NCI-H1105 treated with DMSO at 0.1 percent for 48 hours (cell line): ENCODE data around the gene LGALS4.
"Not testable (repeated sequence)": the region's sequence is repeated elsewhere in the genome, so short reads cannot be mapped to it uniquely, and the experiment has no call there.

Experiments
- DNase-seq: peaks from one replicate; lab custom pipeline; 2025; lab: John Stamatoyannopoulos, UW

LGALS4 gene

DNA sequence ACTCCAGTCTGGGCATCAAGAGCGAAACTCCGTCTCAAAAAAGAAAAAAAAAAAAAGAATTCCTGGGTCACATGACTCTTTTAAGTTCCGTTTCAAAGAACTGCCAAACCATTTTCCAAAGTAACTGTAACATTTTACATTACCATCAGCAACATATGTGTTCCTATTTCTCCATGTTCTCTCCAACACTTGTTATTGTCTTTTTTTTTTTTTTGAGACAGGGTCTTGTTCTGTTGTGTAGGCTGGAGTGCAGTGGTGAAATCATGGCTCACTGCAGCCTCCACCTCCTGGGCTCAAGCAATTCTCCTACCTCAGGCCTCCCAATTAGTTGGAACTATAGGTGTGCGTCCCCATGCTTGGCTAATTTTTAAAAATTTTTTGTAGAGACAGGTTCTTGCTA, 17.2 kb downstream of the LGALS4 start:
- DNase-seq = no peak

GRCh38 chr19:38793671-38794070, 19.1 kb downstream of the LGALS4 start:
- no peak for DNase-seq

DNA sequence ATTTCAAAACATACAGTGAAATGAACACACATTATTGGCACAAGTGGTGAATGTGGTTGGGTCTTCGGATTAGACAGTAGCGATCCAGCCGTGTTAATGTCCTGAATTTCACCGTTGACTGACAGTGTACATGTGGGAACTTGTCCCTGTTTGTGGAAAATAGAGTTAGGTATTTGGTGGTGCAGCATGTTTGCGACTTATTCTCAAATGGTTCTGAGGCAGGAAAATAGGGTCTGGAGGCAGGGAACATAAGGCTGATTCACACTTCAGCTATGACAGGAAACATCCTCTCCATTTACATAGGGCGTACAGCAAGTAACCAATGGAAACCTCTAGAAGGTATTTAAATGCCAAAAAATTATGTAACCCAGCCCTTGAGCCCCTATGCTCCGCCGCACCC, 19.6 kb downstream of the LGALS4 start:
- DNase-seq = no peak

DNA sequence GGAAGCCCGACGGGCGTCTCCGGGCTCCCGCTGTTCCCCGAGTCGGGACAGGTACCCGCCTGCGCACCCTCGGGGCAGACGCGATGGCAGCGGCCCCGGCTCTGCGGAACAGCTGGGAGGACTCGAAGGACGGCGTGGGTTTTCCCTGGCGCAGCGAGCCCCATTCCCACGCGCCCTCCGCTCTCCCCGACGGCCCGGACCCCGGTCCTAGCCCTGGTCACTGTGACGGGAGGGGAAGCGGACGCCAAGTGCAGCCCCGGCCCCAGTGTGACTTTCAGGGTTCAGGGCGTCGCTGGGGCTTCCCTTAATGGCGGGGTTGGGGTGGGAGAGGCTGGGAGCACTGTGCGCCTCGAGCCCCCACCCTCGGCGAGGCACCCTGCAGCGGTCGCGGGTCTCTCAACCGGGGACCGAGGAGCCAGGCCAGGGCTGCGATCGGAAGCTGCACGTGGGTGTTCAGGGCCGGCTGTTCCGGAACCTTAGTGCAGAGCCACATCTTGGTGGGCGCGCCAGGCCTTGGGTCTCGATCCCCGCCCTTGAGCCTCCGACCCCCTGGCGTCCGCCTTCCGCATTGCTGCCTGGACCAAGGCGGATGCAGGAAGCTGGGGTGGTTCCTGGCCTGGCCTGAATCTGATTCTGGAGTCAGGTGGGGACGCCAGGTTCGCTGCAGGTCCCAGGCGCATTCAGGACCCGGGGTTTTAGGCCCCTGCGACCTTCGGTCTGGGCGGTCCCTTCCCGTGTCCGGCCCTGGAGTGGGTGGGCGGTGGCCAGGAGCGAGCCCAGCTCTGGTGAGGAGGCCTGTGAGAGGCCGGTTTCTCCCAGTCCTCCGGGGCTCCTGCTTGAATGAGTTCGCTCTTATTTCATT, 20.3 kb downstream of the LGALS4 start:
- DNase-seq = no peak

- DNase-seq = not testable (repeated sequence)
These were observed 21.2 kb downstream of the LGALS4 start for GRCh38 chr19:38791451-38792064.

- not testable (repeated sequence) for DNase-seq
These were observed 22.0 kb downstream of the LGALS4 start for GRCh38 chr19:38790507-38791403.

GRCh38 chr19:38788478-38789243, 24.1 kb downstream of the LGALS4 start, which contains the start of gene LGALS7B:
TSS of gene LGALS7B (plus strand) at chr19:38789200. CDS start at chr19:38789227, 27 bp downstream.
- no peak for DNase-seq

DNA sequence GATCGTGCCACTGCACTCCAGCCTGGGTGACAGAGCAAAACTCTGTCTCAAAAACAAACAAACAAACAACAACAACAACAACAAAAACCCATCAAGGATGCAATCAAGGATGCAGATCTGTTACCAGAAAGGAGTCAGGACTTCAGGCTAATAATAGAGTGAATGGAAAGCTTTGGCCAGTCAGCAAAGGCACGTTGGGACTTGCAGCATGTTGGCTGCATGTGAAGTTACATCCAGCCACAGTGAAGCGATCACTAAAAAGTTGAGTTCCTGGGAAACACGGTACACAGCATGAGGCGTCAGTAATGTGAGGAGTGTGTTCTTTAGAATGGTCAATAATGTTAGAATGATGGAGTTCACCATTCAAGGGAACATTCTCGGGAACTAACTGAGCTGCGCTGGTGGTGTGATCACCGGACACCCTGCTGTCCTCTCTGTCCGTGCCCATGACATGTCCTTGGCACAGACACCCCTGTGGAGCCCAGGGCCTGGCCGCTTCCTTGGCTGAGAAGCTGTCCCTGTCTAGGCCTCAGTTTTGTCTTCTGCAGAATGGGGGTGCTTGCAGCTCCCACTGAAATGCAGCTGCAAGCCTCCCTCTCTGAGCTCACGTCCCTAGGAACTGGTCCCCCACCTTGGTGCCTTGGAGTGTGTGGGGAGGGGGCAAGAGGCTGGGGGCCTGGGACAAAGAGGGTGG, 26.0 kb downstream of the LGALS4 start:
- peak; percentile 1 for DNase-seq

DNA sequence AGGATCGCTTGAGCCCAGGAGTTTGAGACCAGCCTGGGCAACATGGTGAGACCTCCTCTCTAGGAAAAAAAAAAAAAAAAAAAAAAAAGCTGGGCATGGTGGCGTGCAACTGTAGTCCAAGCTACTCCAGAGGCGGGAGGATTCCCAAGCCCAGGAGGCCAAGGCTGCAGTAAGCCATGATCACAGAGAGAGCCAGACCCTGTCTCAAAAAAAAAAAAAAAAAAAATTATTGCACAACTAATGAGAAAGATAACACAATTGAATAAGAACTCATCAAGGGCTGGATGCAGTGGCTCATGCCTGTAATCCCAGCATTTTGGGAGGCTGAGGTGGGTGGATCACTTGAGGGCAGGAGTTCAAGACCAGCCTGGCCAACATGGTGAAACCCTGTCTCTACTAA, 26.7 kb downstream of the LGALS4 start:
- not testable (repeated sequence) for DNase-seq

- DNase-seq = no peak
These were observed 27.5 kb downstream of the LGALS4 start for GRCh38 chr19:38785187-38785699.

DNA sequence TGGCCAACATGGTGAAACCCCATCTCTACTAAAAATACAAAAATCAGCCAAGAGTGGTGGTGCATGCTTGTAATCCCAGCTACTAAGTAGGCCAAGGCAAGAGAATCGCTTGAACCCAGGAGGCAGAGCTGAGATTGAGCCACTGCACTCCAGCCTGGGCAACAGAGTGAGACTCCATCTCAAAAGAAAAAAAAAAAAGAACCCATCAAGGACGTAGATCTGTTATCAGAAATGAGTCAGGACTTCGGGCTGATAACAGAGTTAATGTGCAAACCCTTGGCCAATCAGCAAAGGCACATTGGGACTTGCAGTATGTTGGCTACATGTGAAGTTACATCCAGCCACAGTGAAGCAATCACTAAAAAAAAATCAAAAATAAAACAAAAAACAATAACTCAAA, 28.5 kb downstream of the LGALS4 start:
- no peak for DNase-seq

DNA sequence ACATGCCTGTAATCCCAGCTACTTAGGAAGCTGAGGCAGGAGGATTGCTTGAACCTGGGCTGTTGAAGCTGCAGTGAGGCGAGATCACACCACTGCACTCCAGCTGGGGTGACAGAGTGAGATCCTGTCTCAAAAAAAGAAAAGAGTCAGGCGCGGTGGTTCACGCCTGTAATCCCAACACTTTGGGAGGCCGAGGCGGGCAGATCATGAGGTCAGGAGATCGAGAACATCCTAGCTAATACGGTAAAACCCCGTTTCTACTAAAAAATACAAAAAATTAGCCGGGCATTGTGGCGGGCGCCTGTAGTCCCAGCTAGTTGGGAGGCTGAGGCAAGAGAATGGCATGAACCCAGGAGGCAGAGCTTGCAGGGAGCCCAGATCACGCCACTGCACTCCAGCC, 30.5 kb downstream of the LGALS4 start:
- not testable (repeated sequence) for DNase-seq

DNA sequence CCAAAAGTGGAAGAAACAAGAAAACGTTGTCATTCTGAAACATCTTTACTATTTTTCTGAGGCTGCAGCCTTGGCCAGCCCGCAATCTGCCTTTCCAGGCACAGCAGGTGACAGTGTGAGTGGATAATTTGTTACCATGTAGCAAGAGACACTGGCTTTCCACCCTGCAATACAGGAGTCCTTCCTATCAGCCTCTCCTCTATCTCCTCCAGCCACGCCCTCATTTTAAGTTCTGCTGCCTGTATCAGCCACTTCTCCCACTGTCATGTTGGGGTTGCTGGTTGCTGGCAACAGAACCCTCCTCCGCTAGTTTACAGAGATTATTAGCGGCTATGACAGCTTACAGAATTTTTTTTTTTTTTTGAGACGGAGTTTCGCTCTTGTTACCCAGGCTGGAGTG, 31.7 kb downstream of the LGALS4 start:
- DNase-seq = no peak

DNA sequence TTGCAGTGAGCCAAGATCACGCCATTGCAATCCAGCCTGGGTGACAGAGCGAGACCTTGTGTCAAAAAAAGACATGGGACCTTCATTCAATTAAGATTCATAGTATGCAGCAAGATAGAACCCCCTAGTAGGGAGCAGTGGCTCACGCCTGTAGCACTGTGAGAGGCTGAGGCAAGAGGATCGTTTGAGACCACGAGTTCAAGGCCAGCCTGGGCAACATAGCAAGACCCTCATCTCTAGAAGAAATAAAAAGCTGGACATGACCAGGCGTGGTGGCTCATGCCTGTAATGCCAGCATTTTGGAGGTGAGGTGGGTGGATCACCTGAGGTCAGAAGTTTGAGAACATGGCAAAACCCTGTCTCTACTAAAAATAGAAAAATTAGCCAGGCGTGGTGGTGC, 32.3 kb downstream of the LGALS4 start:
- no peak for DNase-seq

- DNase-seq = no peak
These were observed 34.0 kb downstream of the LGALS4 start for GRCh38 chr19:38778733-38779132.

GRCh38 chr19:38774181-38774950, 38.4 kb downstream of the LGALS4 start:
- no peak for DNase-seq

DNA sequence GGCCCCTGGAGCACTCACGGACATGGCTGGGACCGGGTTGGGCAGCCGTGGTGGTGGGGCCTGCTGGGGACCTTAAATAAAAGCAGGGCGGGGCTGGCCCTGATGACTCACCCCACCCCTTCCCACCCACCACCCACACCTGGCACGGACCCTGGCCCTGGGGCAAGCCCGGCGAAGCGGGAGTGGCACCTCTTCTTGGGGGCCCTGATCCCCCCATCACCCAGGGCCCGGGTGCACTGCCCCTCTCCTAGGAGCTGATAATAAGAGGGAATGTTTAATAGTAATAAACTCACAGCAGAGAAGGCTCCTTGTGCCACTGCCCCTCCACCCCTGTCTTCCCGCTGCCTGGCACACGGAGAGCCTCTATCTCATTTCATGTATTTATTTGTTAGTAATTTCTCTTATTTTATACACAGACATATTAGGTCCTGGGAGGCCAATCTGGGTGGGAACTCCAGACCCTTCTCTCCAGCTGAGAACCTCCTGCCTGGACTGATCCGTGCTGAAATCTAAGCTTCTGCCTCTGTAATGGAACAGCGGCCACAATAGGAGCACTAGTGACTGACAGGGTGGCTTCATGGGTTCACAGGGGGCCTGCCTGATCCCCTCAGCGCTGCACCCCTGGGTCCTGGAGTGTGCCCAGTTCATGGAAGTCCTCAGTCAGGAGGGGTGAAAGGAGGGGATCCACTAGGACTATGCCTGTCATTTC, 39.1 kb downstream of the LGALS4 start, which contains the start of gene LGALS7:
LGALS7 (minus strand) TSS at position 49 of the 709 bp plus-strand sequence; CDS start at position 24, 25 bp downstream.
- DNase-seq = no peak

DNA sequence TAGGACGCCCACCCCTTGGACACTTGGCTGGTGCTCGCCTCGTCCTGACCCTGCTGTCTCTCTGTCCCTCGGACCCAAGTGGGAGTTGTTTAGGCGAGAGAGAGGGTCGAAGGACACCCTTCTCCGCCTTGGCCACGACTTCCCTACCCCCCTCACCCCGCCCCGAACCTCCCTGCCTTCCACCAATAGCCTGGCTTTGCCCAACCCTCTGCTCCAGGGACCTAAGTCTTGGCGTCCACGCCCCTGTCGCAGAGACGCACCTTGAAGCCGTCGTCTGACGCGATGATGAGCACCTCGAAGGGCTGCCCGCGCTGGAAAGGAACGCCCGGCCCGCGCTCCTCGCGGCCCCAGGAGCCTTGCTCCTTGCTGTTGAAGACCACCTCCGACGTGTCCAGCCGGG, 41.2 kb downstream of the LGALS4 start:
- DNase-seq = not testable (repeated sequence)

DNA sequence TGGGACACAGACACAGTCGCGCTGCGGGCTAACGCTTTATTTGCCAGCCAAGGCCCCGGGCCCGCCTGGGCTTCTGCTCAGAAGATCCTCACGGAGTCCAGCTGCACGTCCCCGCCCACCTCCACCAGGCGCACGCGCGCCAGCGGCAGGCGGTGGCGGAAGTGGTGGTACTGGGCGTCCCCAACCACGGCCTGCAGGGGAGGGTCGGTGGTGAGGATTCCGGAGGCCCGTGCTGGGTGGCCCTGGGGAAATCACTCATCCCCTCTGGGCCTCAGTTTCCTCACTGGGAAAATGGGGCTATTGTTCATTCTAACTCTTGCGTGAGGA, 41.8 kb downstream of the LGALS4 start:
- not testable (repeated sequence) for DNase-seq
